GM23248 (cell line): ENCODE measurements around the gene PA2G4. TPM values are rescaled to one million over a fixed set of nuclear protein-coding genes. Genes with fewer than 3 reads are reported as not detected.

Experiments
- DNase-seq: peaks from one replicate; pipeline ENCODE4 v3.0.0-alpha.2; 2015
- H2AFZ ChIP-seq: fragments of 200-600 bp; sonication (generic); 2 replicates; pipeline ENCODE4 v1.6.1; 2016; ENCODE audit warnings: antibody characterized with exemption
- H3F3A ChIP-seq: fragments of 200-600 bp; sonication (generic); 2 replicates; pipeline ENCODE4 v1.6.1; 2016; ENCODE audit warnings: mild to moderate bottlenecking, antibody characterized with exemption, mixed run types; ENCODE audit not compliant: insufficient read depth
- H3K27ac ChIP-seq: fragments of 200-600 bp; sonication (generic); 2 replicates; pipeline ENCODE4 v1.5.1; 2016; ENCODE audit warnings: mild to moderate bottlenecking
- H3K27me3 ChIP-seq: fragments of 200-600 bp; sonication (generic); replicated peaks from 2 replicates; pipeline ENCODE4 v1.6.1; 2016; ENCODE audit warnings: mild to moderate bottlenecking; ENCODE audit not compliant: insufficient read depth
- H3K36me3 ChIP-seq: fragments of 200-600 bp; sonication (generic); 2 replicates; pipeline ENCODE4 v1.6.1; 2016; ENCODE audit warnings: low read depth, mild to moderate bottlenecking
- H3K4me1 ChIP-seq: fragments of 200-600 bp; sonication (generic); 2 replicates; pipeline ENCODE4 v1.6.1; 2016; ENCODE audit warnings: mild to moderate bottlenecking; ENCODE audit not compliant: insufficient read depth
- H3K4me2 ChIP-seq: fragments of 200-600 bp; sonication (generic); one replicate; pipeline ENCODE4 v1.6.1; 2016; ENCODE audit warnings: mild to moderate bottlenecking; ENCODE audit not compliant: unreplicated experiment
- H3K4me3 ChIP-seq: fragments of 200-600 bp; sonication (generic); 2 replicates; pipeline ENCODE4 v1.5.1; 2016; ENCODE audit warnings: mild to moderate bottlenecking
- H3K79me2 ChIP-seq: fragments of 200-600 bp; sonication (generic); 2 replicates; pipeline ENCODE4 v1.6.1; 2016; ENCODE audit warnings: mild to moderate bottlenecking; ENCODE audit not compliant: insufficient read depth
- H3K9ac ChIP-seq: fragments of 200-600 bp; sonication (generic); 2 replicates; pipeline ENCODE4 v1.6.1; 2016; ENCODE audit warnings: mild to moderate bottlenecking
- H3K9me2 ChIP-seq: fragments of 200-600 bp; sonication (generic); 2 replicates; pipeline ENCODE4 v1.6.1; 2016; ENCODE audit warnings: mixed run types, mild to moderate bottlenecking, moderate library complexity; ENCODE audit not compliant: insufficient read depth
- H3K9me3 ChIP-seq: fragments of 200-600 bp; sonication (generic); one replicate; pipeline ENCODE4 v1.6.1; 2017; ENCODE audit warnings: low read depth
- H4K20me1 ChIP-seq: fragments of 200-600 bp; sonication (generic); 2 replicates; pipeline ENCODE4 v1.6.0; 2016; ENCODE audit not compliant: insufficient read depth
- EZH2 ChIP-seq: fragments of 200-600 bp; sonication (generic); IDR thresholded peaks from 2 replicates; pipeline ENCODE4 v1.6.1; 2018; ENCODE audit warnings: antibody characterized with exemption, mild to moderate bottlenecking; ENCODE audit not compliant: insufficient read depth, poor library complexity, severe bottlenecking
- EZH2phosphoT487 ChIP-seq: fragments of 200-600 bp; sonication (generic); IDR thresholded peaks from 2 replicates; pipeline ENCODE4 v1.6.1; 2018; ENCODE audit warnings: antibody characterized with exemption, moderate library complexity, mild to moderate bottlenecking, low read depth; ENCODE audit not compliant: insufficient read depth
- WGBS, 2 experiments: methylation state at CpG; one replicate each; pipeline ENCODE4 v1.1.6; 2015 to 2017; ENCODE audit warnings: low lambda C conversion rate in 2 of 2, low coverage in 1 of 2; ENCODE audit errors: missing lambda C conversion rate in 2 of 2; 5-methylcytosine and 5-hydroxymethylcytosine counted together
- in situ Hi-C: fragments of 300-500 bp; cut with MboI; formaldehyde crosslinking; loops from 2 replicates; pipeline ENCODE4 v1.15.0; 2020
- polyA plus RNA-seq: library from polyadenylated mRNA; unstranded; fragments of >200 nt; fragmentation: Nextera tagmentation; extraction: Ambion mirVana; gene quantifications from 2 replicates; pipeline ENCODE4 v1.2.1, GENCODE V29; 2016
- total RNA-seq: library from RNA; depleted of rRNA; stranded (reverse); fragments of >200 nt; shearing (Covaris generic); gene quantifications from 2 replicates; pipeline ENCODE4 v1.2.3, GENCODE V29; 2014

Gene PA2G4
- total and polyA plus RNA-seq, 2 experiments from 2014 or later = 120 to 152 TPM

GRCh38 chr12:56134897-56135296, 30.5 kb downstream of the PA2G4 start:
- no peak for TF ChIP-seq EZH2phosphoT487
- no peak for TF ChIP-seq EZH2
- no peak for DNase-seq
- no peak overlapping the region for H3K9ac ChIP-seq
- WGBS, 2 experiments = 94 to 95% methylated on average over 6 of the region's 6 CpGs
- no peak overlapping the region for H3K4me2 ChIP-seq
- peaks cover 30% of the 10 kb centered on the region for H3K79me2 ChIP-seq
- H3K36me3 ChIP-seq = peaks cover 42% of the 10 kb centered on the region
- no peaks in the 10 kb centered on the region for H3F3A ChIP-seq
- no peaks in the 10 kb centered on the region for H3K9me2 ChIP-seq
- no peaks in the 10 kb centered on the region for H3K4me1 ChIP-seq
- H2AFZ ChIP-seq = no peak overlapping the region
- in situ Hi-C loops = no loop called here
- H3K27ac ChIP-seq = no peak overlapping the region
- H3K9me3 ChIP-seq = no peaks in the 10 kb centered on the region
- H3K27me3 ChIP-seq = no peaks in the 10 kb centered on the region
- H3K4me3 ChIP-seq = no peak overlapping the region
- no peaks in the 10 kb centered on the region for H4K20me1 ChIP-seq

- Histone ChIP-seq H3K27ac (no peak overlapping the region), H3K4me3 (no peak overlapping the region), H3K9me2 (no peaks in the 10 kb centered on the region), H2AFZ (no peak overlapping the region), H3K9ac (no peak overlapping the region), H3K9me3 (no peaks in the 10 kb centered on the region), H3K4me2 (no peak overlapping the region), H3F3A (peaks cover 9% of the 10 kb centered on the region; the same call in 1 of the 2 replicates), H4K20me1 (no peaks in the 10 kb centered on the region), H3K36me3 (peaks cover 42% of the 10 kb centered on the region), H3K4me1 (no peaks in the 10 kb centered on the region), H3K79me2 (0 out of 2 replicates have a peak, but pooled peaks cover 4% of the 10 kb centered on the region), H3K27me3 (no peaks in the 10 kb centered on the region)
- no peak for DNase-seq
- in situ Hi-C loops = no loop called here
- TF ChIP-seq EZH2phosphoT487 = no peak
- no peak for TF ChIP-seq EZH2
- 95 to 96% methylated on average over 14 of the region's 14 CpGs for WGBS, 2 experiments
Measured at GRCh38 chr12:56137853-56138571, 33.7 kb downstream of the PA2G4 start.

- Histone ChIP-seq H3K27me3 (no peaks in the 10 kb centered on the region), H3K27ac (no peak overlapping the region), H3K79me2 (no peaks in the 10 kb centered on the region), H3K9me2 (no peaks in the 10 kb centered on the region), H3K4me1 (no peaks in the 10 kb centered on the region), H3K9ac (no peak overlapping the region), H3K36me3 (peaks cover 50% of the 10 kb centered on the region; the same call in 1 of the 2 replicates), H4K20me1 (no peaks in the 10 kb centered on the region), H3F3A (peaks cover 28% of the 10 kb centered on the region; the same call in 1 of the 2 replicates), H2AFZ (no peak overlapping the region), H3K4me3 (no peak overlapping the region), H3K9me3 (no peaks in the 10 kb centered on the region), H3K4me2 (no peak overlapping the region)
- TF ChIP-seq EZH2phosphoT487 = no peak
- no peak for TF ChIP-seq EZH2
- DNase-seq = no peak
- 86 to 91% methylated on average over 19 of the region's 19 CpGs for WGBS, 2 experiments
- in situ Hi-C loops = no loop called here
Measured at GRCh38 chr12:56141946-56142784, 37.8 kb downstream of the PA2G4 start.

GRCh38 chr12:56143217-56143616, 38.9 kb downstream of the PA2G4 start:
- peaks cover 43% of the 10 kb centered on the region; the same call in 1 of the 2 replicates for H3K36me3 ChIP-seq
- H3K27ac ChIP-seq = no peak overlapping the region
- no peak overlapping the region for H3K4me2 ChIP-seq
- H3K4me1 ChIP-seq = no peaks in the 10 kb centered on the region
- DNase-seq = no peak
- no peaks in the 10 kb centered on the region for H3K79me2 ChIP-seq
- in situ Hi-C loops = no loop called here
- peaks cover 28% of the 10 kb centered on the region; the same call in 1 of the 2 replicates for H3F3A ChIP-seq
- no peaks in the 10 kb centered on the region for H3K9me3 ChIP-seq
- H3K27me3 ChIP-seq = no peaks in the 10 kb centered on the region
- TF ChIP-seq EZH2phosphoT487 (no peak), EZH2 (no peak)
- no peak overlapping the region for H3K4me3 ChIP-seq
- H2AFZ ChIP-seq = no peak overlapping the region
- 68 to 74% methylated on average over 4 of the region's 4 CpGs for WGBS, 2 experiments
- H4K20me1 ChIP-seq = no peaks in the 10 kb centered on the region
- no peak overlapping the region for H3K9ac ChIP-seq
- no peaks in the 10 kb centered on the region for H3K9me2 ChIP-seq
